AG04450 (cell line): Measurements from ENCODE around the gene TGFBR2. TPM values are rescaled to one million over a fixed set of nuclear protein-coding genes. Genes with fewer than 3 reads are reported as not detected.
"Not testable (repeated sequence)": the region's sequence is repeated elsewhere in the genome, so short reads cannot be mapped to it uniquely, and the experiment has no call there.

Source experiments
- CTCF ChIA-PET: fragments of 300-600, 350-600 bp; formaldehyde crosslinking; extraction: SDS; loops from one replicate; lab custom pipeline; 2022; ENCODE audit warnings: antibody characterized with exemption, inconsistent platforms; lab: Charles Lee
- POLR2A ChIA-PET: fragments of 350-600 bp; formaldehyde crosslinking; extraction: SDS; loops from one replicate; lab custom pipeline; 2021; ENCODE audit warnings: antibody characterized with exemption, inconsistent platforms; lab: Yijun Ruan, JAX
- DNase-seq: peaks from one replicate; pipeline ENCODE4 v3.0.0-alpha.2; 2011; ENCODE audit warnings: low read depth, low spot score
- H3K27ac ChIP-seq: one replicate; pipeline ENCODE4 v1.5.1; 2012; ENCODE audit warnings: low read depth, low read length, control low read depth
- H3K27me3 ChIP-seq: one replicate; pipeline ENCODE4 v1.6.0; 2012; ENCODE audit warnings: low read length; ENCODE audit not compliant: control insufficient read depth, insufficient read depth
- H3K4me3 ChIP-seq: 2 replicates; pipeline ENCODE4 v1.5.1; 2011; ENCODE audit warnings: mild to moderate bottlenecking, low read depth, low read length, control low read depth
- H3K9me3 ChIP-seq: 2 replicates; pipeline ENCODE4 v1.5.1; 2012; ENCODE audit warnings: low read length; ENCODE audit not compliant: control insufficient read depth, insufficient read depth
- CTCF ChIP-seq: IDR thresholded peaks from 2 replicates; pipeline ENCODE4 v1.5.1; 2011; ENCODE audit warnings: low read depth, low read length, control low read depth, inconsistent platforms
- polyA plus RNA-seq: library from polyadenylated mRNA; depleted of rRNA; stranded (reverse); fragments of >200 nt; gene quantifications from 2 replicates; pipeline ENCODE4 v1.2.3, GENCODE V29; 2011

Gene TGFBR2
- polyA plus RNA-seq, 1 experiment: 158 TPM

GRCh38 chr3:30620402-30621360 is 14.3 kb downstream of the TGFBR2 start:
- H3K27me3 ChIP-seq: no peaks in the 10 kb centered on the region
- DNase-seq: no peak
- no peak overlapping the region for H3K27ac ChIP-seq
- H3K9me3 ChIP-seq: no peaks in the 10 kb centered on the region
- no peak for TF ChIP-seq CTCF
- CTCF ChIA-PET: no interaction called here
- no peak overlapping the region for H3K4me3 ChIP-seq
- POLR2A ChIA-PET: interaction anchor here (0.7 kb wide), 1 partner anchor 31 kb away, joined by 4 read pairs; no protein-coding TSS in a partner anchor

- Histone ChIP-seq H3K27me3 (no peaks in the 10 kb centered on the region), H3K9me3 (no peaks in the 10 kb centered on the region), H3K4me3 (no peak overlapping the region), H3K27ac (no peak overlapping the region)
- ChIA-PET POLR2A (no interaction called here), CTCF (interaction anchor here (2.0 kb wide), 1 partner anchor 72 kb away, joined by 6 read pairs; no protein-coding TSS in a partner anchor)
- TF ChIP-seq CTCF: no peak
- DNase-seq: no peak
Measured at GRCh38 chr3:30621576-30621975, 15.2 kb downstream of the TGFBR2 start.

- H3K9me3 ChIP-seq: no peaks in the 10 kb centered on the region
- CTCF ChIA-PET: interaction anchor here (2.0 kb wide), 1 partner anchor 71 kb away, joined by 6 read pairs; no protein-coding TSS in a partner anchor
- DNase-seq: no peak
- no peak overlapping the region for H3K4me3 ChIP-seq
- no peak overlapping the region for H3K27ac ChIP-seq
- H3K27me3 ChIP-seq: no peaks in the 10 kb centered on the region
- TF ChIP-seq CTCF: no peak
- POLR2A ChIA-PET: no interaction called here
Measured at GRCh38 chr3:30622047-30622545, 15.7 kb downstream of the TGFBR2 start.

GRCh38 chr3:30622790-30623189 is 16.4 kb downstream of the TGFBR2 start:
- Histone ChIP-seq H3K27ac (no peak overlapping the region), H3K9me3 (no peaks in the 10 kb centered on the region), H3K4me3 (no peak overlapping the region), H3K27me3 (no peaks in the 10 kb centered on the region)
- TF ChIP-seq CTCF: no peak
- POLR2A ChIA-PET: interaction anchor here (1.1 kb wide), 1 partner anchor 25 kb away, joined by 3 read pairs; no protein-coding TSS in a partner anchor
- no peak for DNase-seq
- CTCF ChIA-PET: interaction anchor here (0.7 to 2.0 kb wide), 3 partner anchors 32 to 70 kb away, joined by 4 to 9 read pairs (median 6); no protein-coding TSS in a partner anchor

- no peaks in the 10 kb centered on the region for H3K9me3 ChIP-seq
- no peak for DNase-seq
- POLR2A ChIA-PET: interaction anchor here (1.1 kb wide), 1 partner anchor 24 kb away, joined by 3 read pairs; no protein-coding TSS in a partner anchor
- CTCF ChIA-PET: interaction anchor here (0.7 to 2.0 kb wide), 3 partner anchors 32 to 70 kb away, joined by 4 to 9 read pairs (median 6); no protein-coding TSS in a partner anchor
- no peak overlapping the region for H3K4me3 ChIP-seq
- no peaks in the 10 kb centered on the region for H3K27me3 ChIP-seq
- no peak for TF ChIP-seq CTCF
- no peak overlapping the region for H3K27ac ChIP-seq
Measured at GRCh38 chr3:30623351-30623750, 16.9 kb downstream of the TGFBR2 start.

GRCh38 chr3:30624480-30624879 is 18.1 kb downstream of the TGFBR2 start:
- DNase-seq, H3K9me3 ChIP-seq, POLR2A ChIA-PET, H3K27ac ChIP-seq, H3K27me3 ChIP-seq, H3K4me3 ChIP-seq: not testable (repeated sequence)
- CTCF ChIA-PET: interaction anchor here (0.7 to 1.9 kb wide), 3 partner anchors 18 to 582 kb away, joined by 4 read pairs; no protein-coding TSS in a partner anchor
